SU-DHL-6 (cell line): ENCODE results near the gene PRR5.
"Not testable (repeated sequence)": the region's sequence is repeated elsewhere in the genome, so short reads cannot be mapped to it uniquely, and the experiment has no call there.

Experiments
- H2AFZ ChIP-seq: fragments of 200-600 bp; sonication (generic); 2 replicates; pipeline ENCODE4 v1.6.1; 2014; ENCODE audit warnings: low read depth, mild to moderate bottlenecking, moderate library complexity, mixed read lengths, antibody characterized with exemption, low read length; ENCODE audit not compliant: severe bottlenecking
- H3F3A ChIP-seq: fragments of 200-600 bp; shearing (Covaris generic); 2 replicates; pipeline ENCODE4 v1.6.0; 2016; ENCODE audit warnings: antibody characterized with exemption, mild to moderate bottlenecking; ENCODE audit not compliant: insufficient read depth
- H3K27ac ChIP-seq: fragments of 200-600 bp; sonication (generic); 2 replicates; pipeline ENCODE4 v1.5.1; 2016; ENCODE audit warnings: low read depth, mild to moderate bottlenecking, low read length, moderate library complexity, mixed read lengths
- H3K27me3 ChIP-seq: fragments of 200-600 bp; sonication (generic), shearing (Covaris generic); 2 replicates; pipeline ENCODE4 v1.6.0; 2014; ENCODE audit warnings: mild to moderate bottlenecking, low read length
- H3K36me3 ChIP-seq: fragments of 200-600 bp; sonication (generic); 2 replicates; pipeline ENCODE4 v1.6.1; 2014; ENCODE audit warnings: mild to moderate bottlenecking, low read length, mixed read lengths
- H3K4me2 ChIP-seq: fragments of 300-600, 200-600 bp; shearing (Covaris generic), sonication (generic); 2 replicates; pipeline ENCODE4 v1.6.0; 2014; ENCODE audit warnings: low read length, low read depth, mild to moderate bottlenecking; ENCODE audit not compliant: poor library complexity, severe bottlenecking
- H3K4me3 ChIP-seq: fragments of 200-600 bp; sonication (generic); 2 replicates; pipeline ENCODE4 v1.5.1; 2014; ENCODE audit warnings: antibody characterized with exemption, low read length, mild to moderate bottlenecking, mixed read lengths; ENCODE audit not compliant: insufficient read depth, poor library complexity, severe bottlenecking
- H3K79me2 ChIP-seq: fragments of 200-600 bp; sonication (generic); 2 replicates; pipeline ENCODE4 v1.6.1; 2014; ENCODE audit warnings: mild to moderate bottlenecking, low read length, moderate library complexity; ENCODE audit not compliant: insufficient read depth
- H3K9ac ChIP-seq: fragments of 200-600 bp; sonication (generic); 2 replicates; pipeline ENCODE4 v1.7.0; 2014; ENCODE audit warnings: mild to moderate bottlenecking, low read length
- H3K9me2 ChIP-seq: fragments of 200-600 bp; sonication (generic); replicated peaks from 2 replicates; pipeline ENCODE4 v1.6.1; 2014; ENCODE audit warnings: low read length; ENCODE audit not compliant: insufficient read depth
- H3K9me3 ChIP-seq: fragments of 200-600 bp; sonication (generic); 2 replicates; pipeline ENCODE4 v1.6.1; 2014; ENCODE audit warnings: low read length, mixed read lengths; ENCODE audit not compliant: insufficient read depth
- H4K20me1 ChIP-seq: fragments of 200-600 bp; sonication (generic); 2 replicates; pipeline ENCODE4 v1.6.1; 2014; ENCODE audit warnings: low read depth, mild to moderate bottlenecking, antibody characterized with exemption, low read length, moderate library complexity, mixed read lengths
- CTCF ChIP-seq: fragments of 200-600 bp; sonication (generic); IDR thresholded peaks from one replicate; pipeline ENCODE4 v1.5.1; 2017; ENCODE audit warnings: antibody characterized with exemption, mild to moderate bottlenecking, low read length, moderate library complexity; ENCODE audit not compliant: insufficient read depth, poor library complexity, severe bottlenecking
- EZH2phosphoT487 ChIP-seq: fragments of 200-600 bp; sonication (generic), shearing (Covaris generic); conservative IDR thresholded peaks from 2 replicates; pipeline ENCODE4 v1.6.1; 2018; ENCODE audit warnings: mild to moderate bottlenecking, antibody characterized with exemption, low read length, moderate library complexity, mixed read lengths

PRR5 gene, protein sequence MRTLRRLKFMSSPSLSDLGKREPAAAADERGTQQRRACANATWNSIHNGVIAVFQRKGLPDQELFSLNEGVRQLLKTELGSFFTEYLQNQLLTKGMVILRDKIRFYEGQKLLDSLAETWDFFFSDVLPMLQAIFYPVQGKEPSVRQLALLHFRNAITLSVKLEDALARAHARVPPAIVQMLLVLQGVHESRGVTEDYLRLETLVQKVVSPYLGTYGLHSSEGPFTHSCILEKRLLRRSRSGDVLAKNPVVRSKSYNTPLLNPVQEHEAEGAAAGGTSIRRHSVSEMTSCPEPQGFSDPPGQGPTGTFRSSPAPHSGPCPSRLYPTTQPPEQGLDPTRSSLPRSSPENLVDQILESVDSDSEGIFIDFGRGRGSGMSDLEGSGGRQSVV

DNA sequence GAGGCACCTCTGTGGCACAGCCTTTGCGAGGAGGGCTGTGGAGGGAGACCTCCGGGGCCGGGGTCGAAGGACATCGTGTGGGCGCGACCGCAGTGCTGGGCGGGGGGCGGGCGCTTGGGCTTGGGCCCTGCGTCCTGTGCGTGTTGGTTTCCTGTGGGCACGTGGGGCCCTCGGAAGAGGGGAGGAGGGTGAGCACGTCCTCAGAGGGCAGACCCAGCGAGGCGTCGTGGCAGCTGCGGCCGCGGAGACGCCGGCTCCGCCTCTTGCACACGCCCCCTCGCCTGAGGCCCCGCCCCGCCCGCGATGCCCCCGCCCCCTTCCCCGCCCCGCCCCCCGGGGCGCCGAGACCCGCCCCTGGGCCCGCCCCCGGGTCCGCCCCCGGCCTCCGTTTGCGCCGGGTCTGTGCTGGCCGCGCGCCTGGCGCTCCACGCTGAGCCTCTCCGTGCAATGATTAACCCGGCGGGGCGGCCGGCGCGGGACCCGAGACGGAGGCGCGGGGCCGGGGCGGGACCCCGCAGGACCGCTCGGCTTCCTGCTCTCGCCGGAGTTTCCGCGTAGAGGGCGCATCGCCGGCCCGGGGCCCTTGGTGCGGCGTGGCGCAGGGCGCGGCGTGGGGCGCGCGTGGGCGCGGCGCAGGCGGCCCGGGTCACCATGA, at the start of gene PRR5:
PRR5 (plus strand) TSS at position 381 of the 655 bp plus-strand sequence; CDS start at position 652, 271 bp downstream.
- Histone ChIP-seq H3K36me3 (no peaks in the 10 kb centered on the region), H3K27ac (no peak within 1 kb of the TSS), H3K9ac (no peak within 1 kb of the TSS), H3F3A (no peaks in the 10 kb centered on the region), H3K4me3 (no peak within 1 kb of the TSS), H3K9me2 (no peaks in the 10 kb centered on the region), H2AFZ (no peak within 1 kb of the TSS), H3K79me2 (no peaks in the 10 kb centered on the region), H3K9me3 (no peaks in the 10 kb centered on the region), H3K4me2 (no peak within 1 kb of the TSS), H4K20me1 (no peaks in the 10 kb centered on the region), H3K27me3 (no peaks in the 10 kb centered on the region)
- TF ChIP-seq CTCF: no peak
- no peak for TF ChIP-seq EZH2phosphoT487

- not testable (repeated sequence) for H3K9me3 ChIP-seq, H3F3A ChIP-seq, H3K27ac ChIP-seq, H3K36me3 ChIP-seq, H3K79me2 ChIP-seq, H3K4me2 ChIP-seq, H3K4me3 ChIP-seq, H3K27me3 ChIP-seq, H2AFZ ChIP-seq, H4K20me1 ChIP-seq, H3K9ac ChIP-seq, H3K9me2 ChIP-seq
Observed at GRCh38 chr22:44652866-44653265, 49.1 kb upstream of the PRR5 start.

- TF ChIP-seq EZH2phosphoT487 (no peak), CTCF (no peak)
- Histone ChIP-seq H3K9me3 (no peaks in the 10 kb centered on the region), H3K27ac (no peak overlapping the region), H3K9me2 (no peaks in the 10 kb centered on the region), H3K27me3 (no peaks in the 10 kb centered on the region), H4K20me1 (no peaks in the 10 kb centered on the region), H3K4me3 (no peak overlapping the region), H2AFZ (no peak overlapping the region), H3K4me2 (no peak overlapping the region), H3K36me3 (no peaks in the 10 kb centered on the region), H3K9ac (no peak overlapping the region), H3F3A (no peaks in the 10 kb centered on the region), H3K79me2 (no peaks in the 10 kb centered on the region)
Observed at GRCh38 chr22:44658311-44658953, 43.6 kb upstream of the PRR5 start.
